Activated CD4-positive, alpha-beta memory T cell treated with anti-CD3 and anti-CD28 coated beads, Interleukin-2, amount 10 ng/mL, durations not matched to agents 7 days and 5 days (primary cell): ENCODE measurements around the gene PPP1R13B. TPM values are rescaled to one million over a fixed set of nuclear protein-coding genes. Genes with fewer than 3 reads are reported as not detected.

Source experiments
- total RNA-seq, 2 experiments: library from RNA; stranded (reverse); gene quantifications; one replicate each; pipeline ENCODE4 v1.2.3, GENCODE V29; 2021

Gene PPP1R13B
- total RNA-seq, 2 experiments from 2014 or later = 10.7 to 15.9 TPM

Other genes with a start within 250 kb of the PPP1R13B start
- gene KLC1, start 218.4 kb downstream of the PPP1R13B start, total RNA-seq = 100 to 1,000 TPM; 152 to 160 TPM
- 10 to 100 TPM; 35.9 to 39.6 TPM for gene XRCC3, start 132.1 kb downstream of the PPP1R13B start, total RNA-seq
- gene ZFYVE21, start 131.8 kb downstream of the PPP1R13B start, total RNA-seq = 10 to 100 TPM; 17.4 to 17.8 TPM
- gene TDRD9, start 80.9 kb upstream of the PPP1R13B start, total RNA-seq = under 1 TPM; 0.08 to 0.13 TPM
- gene RD3L, start 95.0 kb upstream of the PPP1R13B start, total RNA-seq = not detected
- not detected for gene ASPG, start 238.1 kb upstream of the PPP1R13B start, total RNA-seq